ENCODE data around the gene SMAD4.
"Not testable (repeated sequence)": the region's sequence is repeated elsewhere in the genome, so short reads cannot be mapped to it uniquely, and the experiment has no call there.

The SMAD4 gene

GRCh38 chr18:51074605-51075004 lies 44.6 kb downstream of the SMAD4 start:
- no peak for DNase-seq

GRCh38 chr18:51076503-51076902 lies 46.5 kb downstream of the SMAD4 start:
- no peak for DNase-seq

GRCh38 chr18:51077217-51077616 lies 47.2 kb downstream of the SMAD4 start:
- no peak for DNase-seq

- no peak for DNase-seq
These were observed 48.0 kb downstream of the SMAD4 start for GRCh38 chr18:51078026-51078425.

GRCh38 chr18:51082571-51083267 lies 52.7 kb downstream of the SMAD4 start:
- no peak for DNase-seq

GRCh38 chr18:51083398-51083797 lies 53.4 kb downstream of the SMAD4 start:
- no peak for DNase-seq

- no peak for DNase-seq
These were observed 58.4 kb downstream of the SMAD4 start for GRCh38 chr18:51088410-51088809.

GRCh38 chr18:51089691-51090090 lies 59.7 kb downstream of the SMAD4 start:
- DNase-seq: no peak

- no peak for DNase-seq
These were observed 61.3 kb downstream of the SMAD4 start for GRCh38 chr18:51091270-51091669.

- no peak for DNase-seq
These were observed 62.1 kb downstream of the SMAD4 start for GRCh38 chr18:51092117-51092516.

- not testable (repeated sequence) for DNase-seq
These were observed 63.0 kb downstream of the SMAD4 start for GRCh38 chr18:51092967-51093366.

- DNase-seq: no peak
These were observed 67.2 kb downstream of the SMAD4 start for GRCh38 chr18:51097021-51097822.

- no peak for DNase-seq
These were observed 68.1 kb downstream of the SMAD4 start for GRCh38 chr18:51098082-51098481.

GRCh38 chr18:51098513-51098912 lies 68.5 kb downstream of the SMAD4 start:
- no peak for DNase-seq

GRCh38 chr18:51100385-51101120 lies 70.5 kb downstream of the SMAD4 start:
- DNase-seq: no peak

GRCh38 chr18:51107082-51107481 lies 77.1 kb downstream of the SMAD4 start:
- no peak for DNase-seq

- DNase-seq: no peak
These were observed 77.7 kb downstream of the SMAD4 start for GRCh38 chr18:51107598-51108305.

- DNase-seq: no peak
These were observed 78.3 kb downstream of the SMAD4 start for GRCh38 chr18:51108330-51108729.

- no peak for DNase-seq
These were observed 80.2 kb downstream of the SMAD4 start for GRCh38 chr18:51110073-51110797.

- DNase-seq: not testable (repeated sequence)
These were observed 81.8 kb downstream of the SMAD4 start for GRCh38 chr18:51111633-51112355.

GRCh38 chr18:51116996-51117395 lies 87.0 kb downstream of the SMAD4 start:
- DNase-seq: not testable (repeated sequence)

- DNase-seq: not testable (repeated sequence)
These were observed 89.5 kb downstream of the SMAD4 start for GRCh38 chr18:51119561-51119960.
